Endothelial cell (in vitro differentiated cells): ENCODE measurements around the gene LRRN2. TPM values are rescaled to one million over a fixed set of nuclear protein-coding genes. Genes with fewer than 3 reads are reported as not detected.

ENCODE experiments used
- DNase-seq: peaks from one replicate; pipeline ENCODE4 v3.0.0; 2021; ENCODE audit warnings: low spot score
- H3K27ac Mint-ChIP-seq: one replicate; pipeline ENCODE4 v1.8.0; 2021; ENCODE audit warnings: mixed read lengths, inconsistent platforms; ENCODE audit not compliant: unreplicated experiment
- H3K27me3 Mint-ChIP-seq: one replicate; pipeline ENCODE4 v1.8.0; 2021; ENCODE audit warnings: mild to moderate bottlenecking, moderate library complexity, mixed read lengths, inconsistent platforms; ENCODE audit not compliant: unreplicated experiment
- H3K36me3 Mint-ChIP-seq: one replicate; pipeline ENCODE4 v1.8.0; 2021; ENCODE audit warnings: mild to moderate bottlenecking, low read depth, mixed read lengths, inconsistent platforms; ENCODE audit not compliant: unreplicated experiment
- H3K4me1 Mint-ChIP-seq: one replicate; pipeline ENCODE4 v1.8.0; 2021; ENCODE audit warnings: mild to moderate bottlenecking, mixed read lengths, inconsistent platforms; ENCODE audit not compliant: unreplicated experiment
- H3K4me3 Mint-ChIP-seq: one replicate; pipeline ENCODE4 v1.8.0; 2021; ENCODE audit warnings: mild to moderate bottlenecking, mixed read lengths, inconsistent platforms; ENCODE audit not compliant: unreplicated experiment
- H3K9me3 Mint-ChIP-seq: one replicate; pipeline ENCODE4 v1.8.0; 2021; ENCODE audit warnings: mixed read lengths, inconsistent platforms; ENCODE audit not compliant: unreplicated experiment
- total RNA-seq: library from RNA; stranded (reverse); fragmentation: NEBNext Ultra II Directional; extraction: Animal tissue kit (Norgen Biotek cat#: 25700); gene quantifications from one replicate; pipeline ENCODE4 v1.2.1, GENCODE V29; 2021; ENCODE audit not compliant: unreplicated experiment
- TF ChIP-seq, protein P1 (sequence below): fragments of 200-600 bp; sonication (generic); IDR thresholded peaks from one replicate; pipeline ENCODE4 v1.5.0; 2021; ENCODE audit warnings: antibody characterized with exemption; ENCODE audit not compliant: unreplicated experiment

LRRN2 gene
- total RNA-seq, 1 donor from 2014 or later: 71.1 TPM

DNA sequence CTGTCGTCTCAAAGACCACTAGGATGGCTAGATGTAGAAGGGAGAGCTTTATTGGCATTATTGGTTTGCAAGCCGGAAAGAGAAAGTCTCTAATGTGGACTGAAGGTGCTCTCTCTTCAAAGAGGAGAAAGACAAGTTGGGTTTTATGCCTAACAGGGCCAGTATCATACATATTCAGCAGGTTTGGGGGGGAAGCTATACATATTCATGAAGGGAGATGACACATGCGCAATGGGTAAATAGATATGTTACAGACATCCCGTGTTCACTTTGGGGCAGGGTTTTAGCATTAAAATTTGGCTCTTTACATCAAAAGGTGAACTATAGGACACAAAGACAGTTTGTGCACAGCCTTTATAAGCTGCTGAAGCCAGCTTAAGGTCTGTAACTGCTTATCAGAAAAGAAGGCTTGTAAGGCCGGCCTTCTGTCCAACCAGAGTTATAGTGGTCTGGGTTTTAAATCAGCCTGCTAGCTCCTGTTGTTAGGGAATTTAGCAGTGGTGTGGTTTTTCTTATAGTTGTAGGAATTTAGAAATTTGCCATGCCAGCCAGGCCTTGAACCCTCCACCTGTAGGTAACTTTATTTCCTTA lies 46.5 kb upstream of the LRRN2 start:
- Mint-ChIP-seq H3K36me3 (no peaks in the 10 kb centered on the region), H3K27ac (no peak overlapping the region), H3K9me3 (no peaks in the 10 kb centered on the region), H3K27me3 (peaks cover 6% of the 10 kb centered on the region), H3K4me3 (no peak overlapping the region), H3K4me1 (peaks cover 12% of the 10 kb centered on the region)
- TF ChIP-seq, protein P1, sequence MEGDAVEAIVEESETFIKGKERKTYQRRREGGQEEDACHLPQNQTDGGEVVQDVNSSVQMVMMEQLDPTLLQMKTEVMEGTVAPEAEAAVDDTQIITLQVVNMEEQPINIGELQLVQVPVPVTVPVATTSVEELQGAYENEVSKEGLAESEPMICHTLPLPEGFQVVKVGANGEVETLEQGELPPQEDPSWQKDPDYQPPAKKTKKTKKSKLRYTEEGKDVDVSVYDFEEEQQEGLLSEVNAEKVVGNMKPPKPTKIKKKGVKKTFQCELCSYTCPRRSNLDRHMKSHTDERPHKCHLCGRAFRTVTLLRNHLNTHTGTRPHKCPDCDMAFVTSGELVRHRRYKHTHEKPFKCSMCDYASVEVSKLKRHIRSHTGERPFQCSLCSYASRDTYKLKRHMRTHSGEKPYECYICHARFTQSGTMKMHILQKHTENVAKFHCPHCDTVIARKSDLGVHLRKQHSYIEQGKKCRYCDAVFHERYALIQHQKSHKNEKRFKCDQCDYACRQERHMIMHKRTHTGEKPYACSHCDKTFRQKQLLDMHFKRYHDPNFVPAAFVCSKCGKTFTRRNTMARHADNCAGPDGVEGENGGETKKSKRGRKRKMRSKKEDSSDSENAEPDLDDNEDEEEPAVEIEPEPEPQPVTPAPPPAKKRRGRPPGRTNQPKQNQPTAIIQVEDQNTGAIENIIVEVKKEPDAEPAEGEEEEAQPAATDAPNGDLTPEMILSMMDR: no peak
- no peak for DNase-seq

DNA sequence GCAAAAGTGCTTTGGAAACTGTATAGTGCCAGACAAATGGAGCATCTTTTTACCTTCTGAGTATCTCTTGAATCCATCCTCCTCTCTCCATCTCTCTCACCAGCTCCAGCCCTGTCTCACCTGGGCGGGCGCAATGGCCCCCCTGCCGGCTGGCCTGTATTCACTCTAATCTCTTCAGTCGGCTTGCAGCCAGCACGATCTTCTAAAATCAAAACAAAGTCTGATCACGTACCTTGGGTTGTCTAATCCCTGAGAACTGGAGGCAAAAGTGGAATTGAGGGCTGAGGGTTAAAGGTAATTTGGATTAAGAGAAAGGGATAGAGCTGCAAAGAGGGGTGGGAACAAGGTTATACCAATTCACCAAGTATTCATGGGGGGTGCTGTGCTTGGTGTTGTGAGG lies 46.0 kb upstream of the LRRN2 start:
- no peak overlapping the region for H3K27ac Mint-ChIP-seq
- H3K4me1 Mint-ChIP-seq: peaks cover 12% of the 10 kb centered on the region
- H3K4me3 Mint-ChIP-seq: no peak overlapping the region
- H3K36me3 Mint-ChIP-seq: no peaks in the 10 kb centered on the region
- no peak for DNase-seq
- H3K27me3 Mint-ChIP-seq: peaks cover 6% of the 10 kb centered on the region
- TF ChIP-seq, protein P1: no peak
- H3K9me3 Mint-ChIP-seq: no peaks in the 10 kb centered on the region

DNA sequence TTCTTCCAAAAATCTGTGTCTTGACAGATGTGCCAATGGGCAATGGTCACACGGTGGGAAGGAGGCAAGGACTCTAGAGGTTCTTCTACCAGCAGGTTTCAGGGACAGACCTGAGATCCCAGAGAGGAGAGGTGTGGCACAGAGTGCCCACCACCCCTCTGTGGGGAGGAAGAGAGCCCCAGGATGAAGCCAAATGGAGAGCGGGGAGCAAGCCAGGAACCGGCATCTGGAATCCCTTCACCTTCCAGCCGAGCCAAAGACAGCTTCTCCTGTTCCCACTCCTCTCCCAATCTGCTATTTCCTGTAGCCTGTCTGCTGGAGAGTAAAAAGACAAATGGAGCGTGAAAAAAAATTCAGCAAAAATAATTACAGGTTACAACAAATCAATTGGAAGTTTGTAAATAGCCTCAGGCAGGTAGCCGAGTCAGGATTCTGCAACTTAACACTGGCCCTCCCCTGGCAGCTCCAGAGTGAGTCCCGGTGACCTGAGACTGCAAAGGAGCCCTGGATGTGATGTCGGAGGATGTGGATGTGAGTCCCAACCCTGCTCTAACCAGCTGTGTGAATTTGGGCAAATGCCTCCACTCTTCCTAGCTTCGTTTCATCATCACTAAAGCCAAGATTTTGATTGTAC lies 45.4 kb upstream of the LRRN2 start:
- Mint-ChIP-seq H3K27me3 (peaks cover 6% of the 10 kb centered on the region), H3K4me3 (no peak overlapping the region), H3K9me3 (no peaks in the 10 kb centered on the region), H3K4me1 (peaks cover 12% of the 10 kb centered on the region), H3K36me3 (no peaks in the 10 kb centered on the region), H3K27ac (no peak overlapping the region)
- no peak for DNase-seq
- TF ChIP-seq, protein P1: no peak

DNA sequence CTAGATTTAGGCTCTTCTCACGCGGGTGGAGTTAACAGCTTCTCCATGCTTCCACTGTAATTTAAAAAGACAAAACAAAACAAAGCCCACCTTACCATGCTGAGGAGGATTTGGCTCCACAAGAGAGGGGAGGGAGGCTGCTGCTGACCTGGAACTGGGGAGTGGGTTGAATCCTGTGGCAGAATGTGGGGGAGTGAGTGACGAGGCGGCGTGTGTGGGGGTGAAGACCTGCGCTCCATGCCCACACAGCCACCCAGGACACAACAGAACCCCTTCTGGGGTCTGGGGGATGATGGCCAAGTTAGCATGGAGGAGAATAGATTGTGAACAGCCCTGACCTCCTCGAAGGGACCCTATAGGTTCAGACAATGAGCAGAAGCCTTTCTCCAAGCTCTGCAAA lies 44.0 kb upstream of the LRRN2 start:
- TF ChIP-seq, protein P1: no peak
- Mint-ChIP-seq H3K36me3 (no peaks in the 10 kb centered on the region), H3K27me3 (peaks cover 6% of the 10 kb centered on the region), H3K27ac (no peak overlapping the region), H3K4me3 (no peak overlapping the region), H3K4me1 (peaks cover 12% of the 10 kb centered on the region), H3K9me3 (no peaks in the 10 kb centered on the region)
- no peak for DNase-seq

DNA sequence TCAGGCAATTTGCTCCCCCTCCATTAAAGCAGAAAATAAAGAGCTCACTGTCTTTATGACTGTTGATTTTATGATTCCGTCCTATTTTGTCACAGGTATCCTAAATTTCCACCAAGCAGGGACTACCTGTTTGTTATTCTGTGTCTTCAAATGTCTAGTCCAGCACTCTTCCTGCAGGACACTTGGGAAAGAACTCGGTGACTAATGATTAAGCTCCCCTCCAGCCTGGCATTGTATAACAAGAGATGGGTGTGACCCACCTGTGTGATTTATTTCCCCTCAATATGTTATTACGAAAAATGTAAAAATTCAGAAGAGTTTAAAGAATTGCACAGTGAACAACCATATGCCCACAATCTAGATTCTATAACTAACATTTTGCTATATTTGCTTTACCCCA lies 42.9 kb upstream of the LRRN2 start:
- Mint-ChIP-seq H3K9me3 (no peaks in the 10 kb centered on the region), H3K27me3 (peaks cover 6% of the 10 kb centered on the region)

More for the DNA sequence above, 42.9 kb upstream of the LRRN2 start:
- Mint-ChIP-seq H3K4me1 (peaks cover 12% of the 10 kb centered on the region), H3K27ac (no peak overlapping the region), H3K4me3 (no peak overlapping the region), H3K36me3 (no peaks in the 10 kb centered on the region)
- no peak for DNase-seq
- TF ChIP-seq, protein P1: no peak
